HG03139 (cell line): Measurements from ENCODE around the gene C11orf91.

Source experiments
- ATAC-seq: cut with Tn5 transposase; IDR thresholded peaks from one replicate; pipeline ENCODE4 v1.9.1; 2021; ENCODE audit not compliant: unreplicated experiment

Gene C11orf91

GRCh38 chr11:33651990-33652389 lies 48.6 kb downstream of the C11orf91 start:
- no peak for ATAC-seq

GRCh38 chr11:33651555-33651954 lies 49.1 kb downstream of the C11orf91 start:
- ATAC-seq: no peak

- no peak for ATAC-seq
Observed at GRCh38 chr11:33649944-33650343, 50.7 kb downstream of the C11orf91 start.
